ENCODE data around the gene CDH20.

Gene CDH20

DNA sequence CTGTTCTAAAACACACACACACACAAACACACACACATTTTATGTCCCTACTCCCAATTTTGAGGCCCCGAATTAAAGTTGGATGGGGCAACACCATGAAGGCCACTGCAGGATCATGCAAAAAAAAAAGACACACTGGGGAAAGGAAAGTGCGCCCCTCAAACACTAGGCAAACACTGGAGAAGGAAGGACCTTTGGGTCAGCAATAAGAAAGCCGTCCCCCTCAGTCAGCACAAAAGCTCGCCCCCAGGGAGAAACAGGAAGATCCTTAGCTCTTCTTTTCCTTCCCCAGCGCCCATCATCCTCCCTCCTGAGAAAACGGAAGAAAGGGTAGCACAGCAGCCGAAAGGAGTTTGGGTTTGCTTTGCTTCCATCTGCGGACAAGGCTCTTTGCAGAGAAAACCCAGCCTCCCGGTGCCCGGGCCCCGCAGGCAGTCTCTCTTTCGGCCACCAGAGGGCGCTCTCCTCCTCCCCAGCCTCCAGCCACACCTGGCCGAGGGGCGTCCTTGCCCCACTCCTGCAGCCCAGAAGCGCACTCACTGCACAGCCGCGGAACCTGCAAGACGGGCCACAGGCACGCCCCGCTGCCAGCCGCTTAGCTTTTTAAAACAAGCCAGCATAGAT lies 248.5 kb downstream of the CDH20 start:
- DNase-seq = peak; percentile 56

- DNase-seq = no peak
Measured at GRCh38 chr18:61582202-61582710, 249.0 kb downstream of the CDH20 start.

DNA sequence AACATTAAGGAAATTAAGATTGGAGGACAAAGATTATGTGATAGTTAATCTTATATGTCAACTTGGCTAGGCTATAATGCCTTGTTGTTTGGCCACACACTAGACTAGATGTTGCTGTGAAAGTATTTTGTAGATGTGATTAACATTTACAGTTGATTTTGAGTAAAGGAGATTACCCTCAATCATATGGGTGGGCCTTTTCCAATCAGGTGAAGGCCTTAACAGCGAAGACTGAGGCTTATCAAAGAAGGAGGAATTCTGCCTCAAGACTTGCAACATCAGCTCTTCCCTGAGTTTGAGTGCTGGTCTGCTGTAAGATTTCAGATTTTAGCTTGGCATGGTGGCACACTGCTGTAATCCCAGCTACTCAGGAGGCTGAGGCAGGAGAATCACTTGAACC lies 250.3 kb downstream of the CDH20 start:
- DNase-seq = no peak

GRCh38 chr18:61587865-61588264 lies 254.6 kb downstream of the CDH20 start:
- DNase-seq = no peak

DNA sequence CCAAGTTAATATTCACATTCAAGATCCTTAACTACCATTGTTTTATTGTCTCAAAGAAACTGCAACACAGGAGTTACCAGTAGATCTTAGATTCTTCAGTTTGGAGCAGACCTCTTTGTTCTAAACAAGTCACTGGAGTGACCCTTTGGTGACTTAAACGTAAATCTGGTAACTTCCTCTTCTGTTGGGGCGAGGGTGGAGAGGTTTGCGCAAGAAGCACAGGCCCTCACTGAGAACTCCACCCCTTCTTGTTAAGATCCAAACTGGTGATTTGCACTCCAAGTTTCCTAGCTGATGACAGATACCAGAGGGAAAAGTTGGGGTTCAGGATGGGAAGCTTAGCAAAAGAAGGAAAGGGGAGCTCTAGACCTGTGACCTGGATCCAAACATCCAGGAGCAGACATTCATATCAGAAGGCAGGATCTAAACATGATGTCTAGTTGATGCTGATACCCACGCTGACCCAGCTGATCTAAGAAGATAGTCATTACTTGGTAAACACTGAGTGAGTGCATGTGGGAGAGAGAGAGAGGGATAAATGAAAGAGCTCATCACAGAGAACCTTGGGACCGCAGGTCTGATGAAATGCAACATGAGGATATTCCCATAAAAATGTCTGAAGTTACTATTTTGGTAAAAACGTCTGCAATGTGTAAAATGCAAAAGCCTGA lies 256.0 kb downstream of the CDH20 start:
- no peak for DNase-seq

- DNase-seq = no peak
Measured at GRCh38 chr18:61589724-61590065, 256.5 kb downstream of the CDH20 start.

DNA sequence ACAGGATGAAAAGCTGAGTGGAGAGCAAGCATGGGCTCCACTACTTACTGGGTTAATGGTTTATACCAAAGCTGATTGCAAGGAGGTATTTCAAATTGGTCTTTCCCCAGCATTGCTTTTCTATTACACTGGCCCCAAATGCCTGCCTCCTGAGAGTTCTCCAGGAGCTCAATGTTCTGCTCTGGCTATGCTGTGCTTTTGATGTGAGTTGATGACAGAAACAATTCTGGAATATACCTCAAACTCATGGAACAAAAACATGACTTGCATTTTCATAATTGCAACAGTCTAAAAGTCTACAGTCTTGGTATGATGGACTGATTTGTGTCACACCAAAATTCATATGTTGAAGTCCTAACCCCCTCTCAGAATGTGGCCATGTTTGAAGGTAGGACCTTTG lies 258.0 kb downstream of the CDH20 start:
- DNase-seq = no peak

DNA sequence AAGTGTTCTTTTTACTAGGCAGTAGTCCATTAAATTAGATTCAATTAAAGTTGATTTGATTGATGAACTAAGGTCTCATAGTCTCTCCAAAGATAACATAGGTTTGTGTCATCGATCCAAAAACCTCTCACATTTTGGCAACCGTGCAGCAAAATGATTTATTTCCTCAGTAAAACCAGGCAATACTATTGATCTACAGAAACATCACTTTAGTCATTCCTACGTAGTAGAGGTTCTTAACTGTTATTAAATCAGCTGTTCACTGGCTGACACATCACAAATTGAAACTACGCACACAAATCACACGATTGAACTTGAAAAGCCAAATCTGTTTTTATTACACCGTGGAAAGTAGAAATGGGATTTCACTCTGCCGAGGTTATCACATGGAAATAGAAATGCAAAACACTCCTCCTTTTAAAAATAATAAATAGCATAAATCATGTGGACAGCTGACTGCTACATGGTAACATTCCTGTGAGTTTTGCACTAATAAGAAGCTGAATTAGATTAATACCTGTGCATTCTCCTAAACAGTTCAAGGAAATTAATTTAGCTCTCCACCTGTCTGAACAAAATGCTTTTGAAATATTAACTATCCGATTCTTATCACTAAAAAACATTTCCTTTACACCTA lies 262.5 kb downstream of the CDH20 start:
- DNase-seq = no peak

DNA sequence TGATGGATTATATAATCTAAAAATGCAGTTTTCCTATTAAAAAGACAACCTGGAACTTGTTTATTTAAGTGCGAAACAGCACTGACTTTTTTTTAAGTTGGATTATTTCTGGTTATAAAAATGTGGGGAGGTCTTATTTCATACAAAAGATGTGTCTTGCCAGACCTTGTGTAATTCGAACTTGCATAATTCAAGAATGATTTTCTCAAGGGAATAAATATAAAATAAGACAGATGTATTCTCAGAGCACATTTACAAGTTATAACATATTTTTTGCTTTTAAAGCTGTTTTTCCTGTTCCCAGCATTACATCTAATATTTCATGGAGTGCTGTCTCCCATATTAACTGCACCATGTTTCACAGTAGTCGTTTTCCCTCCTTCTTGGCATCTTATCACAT lies 263.1 kb downstream of the CDH20 start:
- DNase-seq = no peak

GRCh38 chr18:61597316-61597715 lies 264.1 kb downstream of the CDH20 start:
- DNase-seq = no peak

DNA sequence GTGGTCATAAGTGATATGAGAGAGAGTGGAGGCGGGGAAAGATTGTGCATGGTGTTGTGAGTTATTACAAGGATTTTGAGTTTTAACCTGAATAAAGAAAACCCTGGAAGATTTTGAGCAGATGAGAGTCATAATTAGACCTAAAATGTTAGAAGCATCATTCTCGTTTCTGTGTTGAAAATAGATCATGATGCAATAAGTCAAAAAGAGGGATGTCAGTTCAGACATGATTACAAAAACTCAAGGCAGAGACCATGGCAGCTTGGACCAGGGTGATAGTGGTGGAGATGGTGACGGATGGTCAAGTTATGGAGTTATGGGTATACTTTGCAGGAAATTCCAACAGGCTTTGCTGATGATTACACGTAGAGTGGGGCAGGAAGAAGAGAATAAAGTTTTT lies 267.2 kb downstream of the CDH20 start:
- no peak for DNase-seq

DNA sequence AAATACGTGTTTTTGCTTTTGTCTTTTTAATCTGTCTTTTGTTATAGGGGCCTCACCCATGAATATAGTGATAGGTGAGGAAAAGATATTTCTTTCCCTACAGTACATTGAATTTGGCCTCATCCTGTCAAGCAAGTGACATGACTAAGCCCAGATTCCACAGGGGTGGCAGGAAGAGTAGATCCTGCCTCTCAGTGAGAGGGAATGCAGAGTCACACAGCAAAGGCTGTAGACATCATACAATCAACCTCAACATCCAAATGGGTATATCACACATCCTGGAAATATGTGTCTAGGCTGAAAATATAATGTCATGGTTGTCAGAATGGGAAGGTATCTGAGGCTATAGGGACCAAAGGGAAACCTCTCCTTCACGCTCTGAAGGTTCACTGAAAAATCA lies 269.6 kb downstream of the CDH20 start:
- no peak for DNase-seq

Measured in CD4-positive, alpha-beta T cell treated with Interleukin-12 subunit alpha and Interleukin-12 subunit beta, for 1 hour (primary cell).